ENCODE measurements around the gene ALDH7A1. TPM values are rescaled to one million over a fixed set of nuclear protein-coding genes. Genes with fewer than 3 reads are reported as not detected.

ALDH7A1 gene
- total and polyA plus RNA-seq, 10 of the 15 experiments (the other 5 are each of a cell fraction or from before 2014, with no cell fraction given): 0.18 to 1.0 (median 0.41) TPM; not detected in 1

DNA sequence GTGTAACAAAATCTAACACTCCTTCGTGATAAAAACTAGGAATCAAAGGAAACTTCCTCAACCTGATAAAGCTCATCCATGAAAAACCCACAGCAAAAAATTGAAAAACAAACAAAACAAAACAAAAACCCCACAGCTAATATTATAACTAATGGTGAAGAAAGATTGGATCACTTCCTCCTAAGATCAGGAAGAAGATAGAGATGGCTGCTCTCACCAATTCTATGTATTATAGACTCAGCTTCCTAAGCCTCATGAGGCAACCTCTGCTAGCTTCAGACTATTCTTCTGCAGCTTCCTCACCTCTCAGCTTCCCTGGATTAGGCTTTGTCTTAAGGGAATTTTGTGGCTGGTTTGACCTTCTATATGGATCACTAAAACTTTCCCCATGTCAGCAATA, 45.8 kb upstream of the ALDH7A1 start:
- no peak for DNase-seq (ENCODE audit: low read depth, low spot score)
- Histone ChIP-seq H2AFZ (ENCODE audit: control insufficient read depth, low read depth, low read length) (peak overlapping the region; percentile 64), H3K79me2 (ENCODE audit: control insufficient read depth, insufficient read depth, low read length) (no peaks in the 10 kb centered on the region), H3K4me2 (ENCODE audit: control insufficient read depth, insufficient read depth) (no peak overlapping the region; the same call in 1 of the 2 replicates), H3K36me3 (ENCODE audit: control insufficient read depth in 2 of 2, insufficient read depth in 2 of 2, low read length in 1 of 2) (no peaks in the 10 kb centered on the region), H4K20me1 (ENCODE audit: control insufficient read depth, insufficient read depth) (no peaks in the 10 kb centered on the region), H3K27ac (ENCODE audit: control insufficient read depth, insufficient read depth) (no peak overlapping the region), H3K9me3 (replicated peaks; ENCODE audit: control insufficient read depth, insufficient read depth, low read length) (no peaks in the 10 kb centered on the region; the same call in none of the 3 replicates), H3K27me3 (replicated peaks in 1 of 2; ENCODE audit: control insufficient read depth in 2 of 2, insufficient read depth in 2 of 2, low read length in 1 of 2) (no peaks in the 10 kb centered on the region), H3K4me3 (no peak overlapping the region), H3K4me1 (ENCODE audit: control insufficient read depth, insufficient read depth, low read length) (no peaks in the 10 kb centered on the region), H3K9ac (ENCODE audit: control insufficient read depth, insufficient read depth, low read length) (no peak overlapping the region)
- ChIA-PET RAD21 (ENCODE audit: unreplicated experiment) (no interaction called here), POLR2A (no interaction called here), CTCF (interaction anchor here (0.6 to 1.2 kb wide), 5 partner anchors 15 to 588 kb away, joined by 3 to 4 read pairs (median 3); no protein-coding TSS in a partner anchor), SMC1A (ENCODE audit: uncharacterized antibody, unreplicated experiment) (interaction anchor here (1.1 to 1.9 kb wide), 4 partner anchors 10 to 17 kb away, joined by 4 to 6 read pairs (median 4); no protein-coding TSS in a partner anchor)
- no peak for FAIRE-seq
- in situ Hi-C loops (cut with MboI) (no loop called here), intact Hi-C loops (cut with micrococcal nuclease; ENCODE audit: unreplicated experiment) (no loop called here)
- WGBS (ENCODE audit: insufficient coverage, insufficient replicate concordance, low lambda C conversion rate, missing lambda C conversion rate): 52% methylated on average over 1 of the region's 1 CpG
- BruUV-seq (replicated peaks): no TSS peak
- TF ChIP-seq CBX5 (IDR thresholded peaks at IDR 0.05; ENCODE audit: low read depth): no peak
- TF ChIP-seq TCF7 (IDR thresholded peaks at IDR 0.05; ENCODE audit: borderline replicate concordance): no peak
- no peak for TF ChIP-seq NFYA (IDR thresholded peaks at IDR 0.05; ENCODE audit: borderline replicate concordance, low read depth, low read length)
- TF ChIP-seq SPI1 (IDR thresholded peaks at IDR 0.05; ENCODE audit: borderline replicate concordance, insufficient read depth, low read depth, low read length): 0 out of 2 replicates have a peak, but pooled peaks have one; percentile 40
- TF ChIP-seq, protein P1, sequence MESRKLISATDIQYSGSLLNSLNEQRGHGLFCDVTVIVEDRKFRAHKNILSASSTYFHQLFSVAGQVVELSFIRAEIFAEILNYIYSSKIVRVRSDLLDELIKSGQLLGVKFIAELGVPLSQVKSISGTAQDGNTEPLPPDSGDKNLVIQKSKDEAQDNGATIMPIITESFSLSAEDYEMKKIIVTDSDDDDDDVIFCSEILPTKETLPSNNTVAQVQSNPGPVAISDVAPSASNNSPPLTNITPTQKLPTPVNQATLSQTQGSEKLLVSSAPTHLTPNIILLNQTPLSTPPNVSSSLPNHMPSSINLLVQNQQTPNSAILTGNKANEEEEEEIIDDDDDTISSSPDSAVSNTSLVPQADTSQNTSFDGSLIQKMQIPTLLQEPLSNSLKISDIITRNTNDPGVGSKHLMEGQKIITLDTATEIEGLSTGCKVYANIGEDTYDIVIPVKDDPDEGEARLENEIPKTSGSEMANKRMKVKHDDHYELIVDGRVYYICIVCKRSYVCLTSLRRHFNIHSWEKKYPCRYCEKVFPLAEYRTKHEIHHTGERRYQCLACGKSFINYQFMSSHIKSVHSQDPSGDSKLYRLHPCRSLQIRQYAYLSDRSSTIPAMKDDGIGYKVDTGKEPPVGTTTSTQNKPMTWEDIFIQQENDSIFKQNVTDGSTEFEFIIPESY (IDR thresholded peaks at IDR 0.05): no peak
- no peak for TF ChIP-seq ATF7 (IDR thresholded peaks at IDR 0.05; ENCODE audit: low read depth)
- peak; percentile 48; the same call in 2 of the 3 replicates for ATAC-seq
